GM20000 (cell line): ENCODE measurements around the gene SPON2.

ENCODE experiments used
- DNase-seq: peaks from one replicate; pipeline ENCODE4 v3.0.0; 2012; ENCODE audit warnings: low spot score
- TF ChIP-seq, protein P1 (sequence below): IDR thresholded peaks from 2 replicates; pipeline ENCODE4 v1.5.1; 2012; ENCODE audit warnings: mild to moderate bottlenecking, control low read depth; ENCODE audit errors: extremely low read depth, missing control alignments

SPON2 gene

DNA sequence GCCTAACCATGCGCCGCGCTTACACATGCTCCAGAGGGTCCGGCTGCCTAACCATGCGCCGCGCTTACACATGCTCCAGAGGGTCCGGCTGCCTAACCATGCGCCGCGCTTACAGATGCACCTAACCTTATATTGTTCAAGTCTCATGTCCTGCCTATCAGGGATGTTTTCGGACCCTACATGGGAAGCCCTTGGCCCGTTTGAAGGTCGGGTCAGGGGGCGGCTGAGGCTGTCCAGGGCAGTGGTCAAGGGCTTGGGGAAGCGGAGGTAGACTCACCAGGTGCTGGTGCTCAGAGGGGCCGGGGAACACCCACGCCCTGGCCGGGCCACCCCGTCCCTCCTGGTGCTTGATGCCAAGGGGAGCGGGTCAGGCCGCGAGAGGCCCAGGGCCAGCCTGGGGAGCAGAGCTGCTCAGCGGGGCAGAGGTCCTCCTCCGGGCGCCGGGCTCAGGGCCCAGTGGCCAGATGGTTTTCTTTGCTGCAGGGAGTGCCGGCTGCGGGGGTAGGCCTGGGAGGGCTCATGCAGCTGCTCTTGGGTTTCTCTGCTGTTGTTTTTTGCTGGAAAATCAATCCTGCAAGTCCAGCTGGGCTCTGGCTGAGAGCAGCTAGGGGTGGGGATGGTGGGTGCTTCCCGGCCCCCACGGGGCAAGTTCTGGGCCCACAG is 35.4 kb upstream of the SPON2 start:
- no peak for DNase-seq

DNA sequence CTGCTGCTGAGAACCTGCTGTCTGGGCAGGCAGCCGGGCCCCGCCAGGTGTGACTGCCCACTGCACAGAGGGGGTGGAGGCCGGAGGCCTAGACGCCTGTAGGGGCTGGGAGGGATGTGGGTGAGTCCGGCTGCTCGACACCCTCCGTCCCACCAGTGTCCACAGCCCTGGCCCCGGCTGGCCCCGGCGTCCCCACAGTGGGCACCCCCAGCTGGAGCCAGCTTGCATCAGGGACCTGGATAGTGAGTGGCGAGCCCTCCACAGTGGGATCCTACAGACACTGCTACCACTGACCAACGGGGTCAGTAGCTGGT is 34.7 kb upstream of the SPON2 start:
- no peak for DNase-seq
- TF ChIP-seq, protein P1, sequence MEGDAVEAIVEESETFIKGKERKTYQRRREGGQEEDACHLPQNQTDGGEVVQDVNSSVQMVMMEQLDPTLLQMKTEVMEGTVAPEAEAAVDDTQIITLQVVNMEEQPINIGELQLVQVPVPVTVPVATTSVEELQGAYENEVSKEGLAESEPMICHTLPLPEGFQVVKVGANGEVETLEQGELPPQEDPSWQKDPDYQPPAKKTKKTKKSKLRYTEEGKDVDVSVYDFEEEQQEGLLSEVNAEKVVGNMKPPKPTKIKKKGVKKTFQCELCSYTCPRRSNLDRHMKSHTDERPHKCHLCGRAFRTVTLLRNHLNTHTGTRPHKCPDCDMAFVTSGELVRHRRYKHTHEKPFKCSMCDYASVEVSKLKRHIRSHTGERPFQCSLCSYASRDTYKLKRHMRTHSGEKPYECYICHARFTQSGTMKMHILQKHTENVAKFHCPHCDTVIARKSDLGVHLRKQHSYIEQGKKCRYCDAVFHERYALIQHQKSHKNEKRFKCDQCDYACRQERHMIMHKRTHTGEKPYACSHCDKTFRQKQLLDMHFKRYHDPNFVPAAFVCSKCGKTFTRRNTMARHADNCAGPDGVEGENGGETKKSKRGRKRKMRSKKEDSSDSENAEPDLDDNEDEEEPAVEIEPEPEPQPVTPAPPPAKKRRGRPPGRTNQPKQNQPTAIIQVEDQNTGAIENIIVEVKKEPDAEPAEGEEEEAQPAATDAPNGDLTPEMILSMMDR: no peak

More for the DNA sequence above, 35.4 kb upstream of the SPON2 start:
- TF ChIP-seq, protein P1: no peak

DNA sequence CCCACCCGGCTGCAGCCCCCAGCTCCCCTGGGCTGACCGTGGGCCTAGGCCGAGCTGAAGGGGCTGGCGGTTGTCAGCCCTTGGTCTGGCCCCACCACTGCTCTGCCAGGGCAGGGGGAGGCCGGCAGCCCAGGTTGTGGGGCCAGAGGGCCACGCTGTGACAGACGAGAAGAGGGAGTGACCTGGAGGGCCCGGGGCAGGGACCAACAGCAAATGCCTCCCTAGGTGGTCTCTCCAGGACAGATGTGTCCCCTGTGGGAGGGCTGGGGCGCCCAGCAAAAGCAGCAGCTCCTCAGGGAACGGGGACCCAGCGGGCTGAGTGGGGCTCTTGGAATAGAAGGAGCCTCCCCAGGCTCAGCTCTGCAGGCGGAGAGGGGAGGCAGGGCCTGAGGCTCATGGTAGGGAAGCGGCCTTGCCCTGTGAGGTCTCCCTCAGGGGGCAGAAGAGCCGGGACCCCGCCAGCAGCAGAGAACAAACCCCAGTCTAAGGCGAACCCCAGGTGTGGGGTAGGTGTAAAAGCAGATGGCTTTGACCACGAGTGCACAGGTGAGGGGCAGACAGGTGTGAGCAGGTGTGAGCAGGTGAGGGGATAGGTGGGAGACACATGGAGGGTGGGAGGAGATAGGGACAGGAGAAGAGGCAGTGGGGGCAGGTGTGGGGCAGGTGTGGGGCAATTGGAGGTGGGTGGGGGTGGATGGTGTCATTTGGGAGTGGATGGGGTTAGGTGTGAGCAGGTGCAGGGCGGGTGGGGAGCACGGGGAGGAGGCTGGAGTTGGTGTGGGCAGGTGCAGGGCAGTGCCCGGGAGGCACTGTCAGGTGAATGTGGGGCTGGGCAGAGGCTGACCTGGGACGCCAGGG is 34.1 kb upstream of the SPON2 start:
- no peak for DNase-seq
- TF ChIP-seq, protein P1: no peak

DNA sequence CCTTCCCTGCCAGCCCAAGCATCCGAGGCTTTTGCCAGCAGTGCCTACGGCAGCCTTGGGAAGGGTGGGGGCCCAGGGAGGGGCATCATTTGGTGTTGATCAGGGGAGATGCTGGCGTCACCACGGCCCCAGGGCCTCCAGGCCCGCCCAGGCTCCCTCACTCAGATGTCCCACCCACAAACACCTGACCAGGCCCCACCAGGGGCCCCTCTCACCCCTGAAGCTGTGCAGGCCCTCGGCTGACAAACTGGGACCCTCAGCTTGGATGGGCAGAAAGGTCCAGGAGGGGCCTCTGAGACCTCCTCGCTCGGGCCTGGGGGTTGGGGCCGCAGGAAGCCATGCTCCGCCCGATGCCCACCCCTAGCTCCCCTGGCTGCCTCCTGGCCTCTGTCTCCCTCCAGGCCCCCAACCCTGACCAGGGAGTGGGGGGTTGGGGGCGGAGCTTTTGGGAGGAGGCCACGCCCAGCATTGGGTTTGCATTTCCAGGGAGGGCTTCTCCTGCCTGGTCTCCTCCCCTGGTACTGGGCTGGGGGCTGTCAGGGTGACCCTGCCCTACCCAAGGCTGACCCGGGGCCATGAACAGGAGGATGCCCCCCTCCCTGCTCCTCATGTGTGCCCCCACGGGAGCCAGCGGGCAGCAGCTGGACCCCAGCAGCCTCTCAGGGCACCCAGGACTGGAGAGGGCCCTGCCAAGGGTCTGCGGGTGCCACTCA is 33.4 kb upstream of the SPON2 start:
- DNase-seq: no peak
- TF ChIP-seq, protein P1: no peak

DNA sequence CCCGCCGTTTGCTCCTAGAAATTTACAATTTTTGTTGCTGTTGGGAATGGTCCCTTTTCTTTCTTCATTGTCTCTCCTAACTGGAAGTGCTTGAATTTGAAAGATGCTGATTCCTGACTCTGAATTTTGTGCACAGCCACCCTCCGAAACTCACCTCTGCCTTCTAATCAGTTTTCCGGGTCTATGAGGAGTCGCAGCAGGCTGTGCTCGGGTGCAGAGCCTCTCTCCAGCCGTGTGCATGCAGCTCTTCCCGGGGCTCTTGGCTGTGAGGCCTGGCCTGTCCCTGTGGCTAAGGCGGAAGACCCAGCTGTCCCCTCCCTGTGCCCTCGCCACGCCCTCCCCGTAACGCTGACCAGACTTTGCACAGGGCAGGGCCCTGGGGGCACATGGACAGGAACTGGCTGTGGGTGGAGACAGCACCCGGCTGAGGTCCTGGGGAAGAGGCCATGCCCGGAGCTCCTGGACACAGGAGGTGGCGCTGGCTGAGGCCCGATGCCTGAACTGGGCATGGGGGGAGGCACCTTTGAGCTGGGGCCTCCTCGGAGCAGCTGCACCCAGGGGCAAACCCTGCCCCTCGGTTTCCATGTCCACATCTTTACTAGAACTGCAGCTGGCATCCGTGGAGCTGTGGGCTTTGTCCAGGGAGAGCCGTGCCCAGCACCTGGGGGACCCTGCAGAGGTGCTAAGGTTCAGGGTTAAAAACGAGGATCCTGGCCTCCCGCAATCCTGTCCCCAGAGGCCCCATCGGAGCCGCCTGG is 32.6 kb upstream of the SPON2 start:
- DNase-seq: no peak
- TF ChIP-seq, protein P1: no peak

DNA sequence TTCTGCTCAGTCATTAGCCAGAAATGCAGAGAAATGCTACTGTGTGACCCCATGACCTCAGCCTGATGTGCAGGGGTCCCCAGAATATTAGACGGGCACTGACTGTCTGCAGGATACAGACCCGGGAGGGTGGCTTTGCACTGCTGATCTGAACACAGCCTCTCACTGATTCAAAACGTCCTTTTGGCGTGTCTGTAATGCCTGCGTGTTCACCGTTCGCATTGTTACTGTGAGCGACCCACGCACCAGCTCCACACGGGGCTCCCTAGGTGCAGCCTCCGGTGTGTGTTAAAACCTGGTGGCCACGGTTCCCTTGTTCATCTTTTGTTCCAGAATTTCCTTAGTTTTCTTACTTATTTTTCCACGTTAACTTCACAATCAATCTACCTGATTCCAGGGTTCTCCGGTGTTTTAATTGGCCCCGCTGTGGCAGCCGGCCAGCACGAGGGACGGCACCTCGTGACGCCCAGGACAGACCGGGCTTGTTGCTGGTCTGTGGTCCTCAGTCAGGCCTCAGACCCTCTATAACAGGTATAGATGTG is 32.0 kb upstream of the SPON2 start:
- TF ChIP-seq, protein P1: no peak
- DNase-seq: no peak
